ENCODE measurements around the gene SLC6A20. TPM values are rescaled to one million over a fixed set of nuclear protein-coding genes. Genes with fewer than 3 reads are reported as not detected.
A peak's percentile ranks its signal among the peaks of the same experiment; 100 is the strongest.

SLC6A20 gene
- total and polyA plus RNA-seq, 2 experiments from 2014 or later: 0.20 to 0.39 TPM

- Histone ChIP-seq H3K27ac (no peak overlapping the region), H3K9me3 (ENCODE audit: low read depth) (no peaks in the 10 kb centered on the region), H3K4me1 (ENCODE audit: low read depth) (peaks cover 16% of the 10 kb centered on the region), H3K4me3 (no peak overlapping the region), H3K36me3 (peaks cover 16% of the 10 kb centered on the region), H3K27me3 (no peaks in the 10 kb centered on the region)
- no peak for DNase-seq (ENCODE audit: low read depth in 1 of 2, low spot score in 1 of 2)
- TF ChIP-seq CTCF (IDR thresholded peaks at IDR 0.05; ENCODE audit: low read depth, low read length): no peak
These were observed 42.1 kb upstream of the SLC6A20 start for GRCh38 chr3:45838466-45838865.

GRCh38 chr3:45832699-45833098 is 36.4 kb upstream of the SLC6A20 start:
- Histone ChIP-seq H3K27me3 (no peaks in the 10 kb centered on the region), H3K36me3 (peaks cover 30% of the 10 kb centered on the region), H3K4me1 (ENCODE audit: low read depth) (no peaks in the 10 kb centered on the region), H3K27ac (no peak overlapping the region), H3K9me3 (ENCODE audit: low read depth) (no peaks in the 10 kb centered on the region), H3K4me3 (no peak overlapping the region)
- no peak for TF ChIP-seq CTCF (IDR thresholded peaks at IDR 0.05; ENCODE audit: low read depth, low read length)
- DNase-seq (ENCODE audit: low read depth in 1 of 2, low spot score in 1 of 2): peak; percentile 17 to 25

- Histone ChIP-seq H3K4me3 (no peak overlapping the region), H3K36me3 (peaks cover 54% of the 10 kb centered on the region), H3K9me3 (ENCODE audit: low read depth) (no peaks in the 10 kb centered on the region), H3K27ac (no peak overlapping the region), H3K27me3 (no peaks in the 10 kb centered on the region), H3K4me1 (ENCODE audit: low read depth) (no peaks in the 10 kb centered on the region)
- TF ChIP-seq CTCF (IDR thresholded peaks at IDR 0.05; ENCODE audit: low read depth, low read length): no peak
- DNase-seq (ENCODE audit: low read depth in 1 of 2, low spot score in 1 of 2): no peak
These were observed 33.8 kb upstream of the SLC6A20 start for GRCh38 chr3:45830121-45830520.

- no peak overlapping the region for H3K27ac ChIP-seq
- no peaks in the 10 kb centered on the region for H3K27me3 ChIP-seq
- DNase-seq (ENCODE audit: low read depth in 1 of 2, low spot score in 1 of 2): no peak
- peaks cover 48% of the 10 kb centered on the region for H3K36me3 ChIP-seq
- no peaks in the 10 kb centered on the region for H3K4me1 ChIP-seq (ENCODE audit: low read depth)
- H3K9me3 ChIP-seq (ENCODE audit: low read depth): no peaks in the 10 kb centered on the region
- TF ChIP-seq CTCF (IDR thresholded peaks at IDR 0.05; ENCODE audit: low read depth, low read length): no peak
- no peak overlapping the region for H3K4me3 ChIP-seq
These were observed 30.6 kb upstream of the SLC6A20 start for GRCh38 chr3:45826908-45827307.

- no peak for TF ChIP-seq CTCF (IDR thresholded peaks at IDR 0.05; ENCODE audit: low read depth, low read length)
- H3K27ac ChIP-seq: no peak overlapping the region
- DNase-seq (ENCODE audit: low read depth in 1 of 2, low spot score in 1 of 2): no peak
- no peak overlapping the region for H3K4me3 ChIP-seq
- H3K4me1 ChIP-seq (ENCODE audit: low read depth): no peaks in the 10 kb centered on the region
- H3K36me3 ChIP-seq: peaks cover 48% of the 10 kb centered on the region
- no peaks in the 10 kb centered on the region for H3K9me3 ChIP-seq (ENCODE audit: low read depth)
- H3K27me3 ChIP-seq: no peaks in the 10 kb centered on the region
These were observed 30.0 kb upstream of the SLC6A20 start for GRCh38 chr3:45826321-45826720.

GRCh38 chr3:45821127-45821526 is 24.8 kb upstream of the SLC6A20 start:
- H3K27ac ChIP-seq: no peak overlapping the region

More at GRCh38 chr3:45821127-45821526, 24.8 kb upstream of the SLC6A20 start:
- Histone ChIP-seq H3K4me3 (no peak overlapping the region), H3K27me3 (no peaks in the 10 kb centered on the region), H3K9me3 (ENCODE audit: low read depth) (no peaks in the 10 kb centered on the region), H3K4me1 (ENCODE audit: low read depth) (no peaks in the 10 kb centered on the region), H3K36me3 (peaks cover 23% of the 10 kb centered on the region)
- DNase-seq (ENCODE audit: low read depth in 1 of 2, low spot score in 1 of 2): no peak
- TF ChIP-seq CTCF (IDR thresholded peaks at IDR 0.05; ENCODE audit: low read depth, low read length): no peak

Measured in cardiac muscle cell (in vitro differentiated cells and primary cell).